ENCODE measurements around the gene KRT7.
"Not testable (repeated sequence)": the region's sequence is repeated elsewhere in the genome, so short reads cannot be mapped to it uniquely, and the experiment has no call there.

The KRT7 gene

DNA sequence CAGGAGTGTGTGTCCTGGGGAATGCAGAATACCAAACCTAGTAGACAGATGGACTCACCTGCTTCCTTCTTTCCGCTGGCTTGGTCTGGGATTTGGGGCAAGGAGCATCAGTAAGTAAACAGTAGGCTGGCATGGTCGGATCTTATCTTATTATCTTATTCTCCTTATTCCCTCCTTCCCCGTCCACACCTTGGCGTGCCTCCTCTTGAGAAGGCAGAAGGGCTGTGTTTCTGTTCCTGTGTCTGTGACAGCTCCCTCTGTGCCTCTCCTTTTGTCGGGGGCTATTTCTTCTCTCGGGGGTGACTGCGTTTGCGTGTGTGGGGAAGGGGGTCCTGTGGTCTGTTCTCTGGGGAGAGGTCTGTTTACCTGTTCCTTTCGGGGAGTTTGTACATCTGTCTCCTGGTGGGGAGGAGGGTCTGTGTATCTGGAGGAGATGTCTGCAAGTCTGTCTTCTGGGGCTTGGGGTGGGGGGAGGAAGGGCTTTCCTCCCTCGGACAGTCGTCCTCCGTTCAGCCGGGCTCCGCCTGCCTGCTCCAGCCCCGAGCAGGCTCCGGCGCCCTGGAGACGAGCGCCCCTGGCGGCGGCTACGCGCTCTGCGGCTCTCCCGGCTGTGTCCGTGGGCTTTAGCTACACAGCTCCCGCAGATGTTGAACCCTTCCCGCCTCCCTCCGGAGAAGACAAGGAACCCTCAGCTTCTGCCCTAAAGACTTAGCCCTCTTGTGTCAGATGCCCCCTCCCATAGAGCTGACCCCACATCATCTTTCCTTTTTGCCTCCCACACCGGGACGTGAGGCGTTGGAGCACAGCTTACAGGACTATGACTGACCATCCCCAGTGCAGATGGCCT is 45.8 kb downstream of the KRT7 start:
- DNase-seq (ENCODE audit: low read depth, low spot score): peak; percentile 94

DNA sequence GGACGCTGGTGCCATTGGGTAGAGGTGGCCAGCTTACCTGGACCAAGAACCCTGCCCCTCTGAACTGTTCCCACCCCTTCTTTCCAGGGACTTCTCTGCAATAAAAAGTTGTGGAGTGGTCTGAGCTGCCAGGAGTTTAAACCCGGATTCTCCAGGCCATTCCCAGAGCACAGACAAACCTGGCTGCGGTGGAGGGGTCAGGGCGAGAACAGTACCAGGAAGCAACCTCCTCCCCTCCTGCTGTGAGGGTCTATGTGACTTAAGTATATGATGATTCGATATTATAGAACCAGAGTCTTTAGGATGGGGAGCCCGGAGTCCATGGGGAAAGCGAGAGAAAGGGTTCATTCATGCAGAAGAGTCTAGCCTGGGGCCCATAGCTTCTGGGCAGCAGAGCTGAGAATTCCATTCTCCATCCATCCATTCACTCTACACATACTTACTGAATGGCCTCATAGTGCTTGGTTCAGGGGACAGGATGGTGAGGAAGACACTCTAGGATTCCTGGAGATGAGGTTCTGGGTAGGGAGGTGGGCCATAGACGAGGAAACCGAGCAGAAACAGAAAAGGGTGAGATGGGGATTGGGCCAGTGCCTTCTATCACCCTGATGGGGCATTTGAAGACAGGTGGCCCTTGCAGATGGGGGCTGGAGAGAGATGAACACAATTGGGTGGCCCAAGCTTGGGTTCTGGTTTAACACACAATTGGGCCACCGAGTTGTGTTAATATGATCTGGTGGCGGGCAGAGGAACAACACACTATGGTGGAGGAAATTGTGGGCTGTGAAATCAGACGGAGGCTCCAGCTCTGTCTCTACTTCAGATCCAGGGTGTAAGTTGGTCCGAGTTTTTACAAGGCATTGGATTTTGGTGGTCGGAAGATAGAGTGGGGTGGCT is 46.6 kb downstream of the KRT7 start:
- peak; percentile 84 for DNase-seq (ENCODE audit: low read depth, low spot score)

DNA sequence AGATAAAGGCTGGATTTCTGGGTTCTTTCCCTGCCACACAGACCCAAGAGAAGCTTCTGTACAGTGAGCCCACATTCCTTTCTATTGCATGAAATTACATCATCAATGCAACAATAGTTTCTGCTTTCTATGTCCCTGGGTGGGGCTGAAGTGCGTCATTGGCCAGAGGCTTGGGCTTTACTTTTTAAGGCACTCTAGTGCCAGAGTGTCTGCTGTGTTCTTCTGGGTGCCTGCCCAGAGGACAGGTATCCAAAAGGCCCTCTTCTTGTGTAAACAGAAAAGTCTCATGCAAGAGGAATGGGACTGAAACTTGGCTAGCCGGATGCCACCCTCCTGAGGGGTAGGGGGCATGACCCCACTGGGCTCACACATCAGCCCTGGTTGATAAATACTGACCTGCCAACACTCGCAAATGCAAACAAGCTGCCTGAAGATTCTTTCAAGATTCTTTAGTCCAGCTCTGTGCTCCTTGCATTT is 47.3 kb downstream of the KRT7 start:
- peak; percentile 94 for DNase-seq (ENCODE audit: low read depth, low spot score)

DNA sequence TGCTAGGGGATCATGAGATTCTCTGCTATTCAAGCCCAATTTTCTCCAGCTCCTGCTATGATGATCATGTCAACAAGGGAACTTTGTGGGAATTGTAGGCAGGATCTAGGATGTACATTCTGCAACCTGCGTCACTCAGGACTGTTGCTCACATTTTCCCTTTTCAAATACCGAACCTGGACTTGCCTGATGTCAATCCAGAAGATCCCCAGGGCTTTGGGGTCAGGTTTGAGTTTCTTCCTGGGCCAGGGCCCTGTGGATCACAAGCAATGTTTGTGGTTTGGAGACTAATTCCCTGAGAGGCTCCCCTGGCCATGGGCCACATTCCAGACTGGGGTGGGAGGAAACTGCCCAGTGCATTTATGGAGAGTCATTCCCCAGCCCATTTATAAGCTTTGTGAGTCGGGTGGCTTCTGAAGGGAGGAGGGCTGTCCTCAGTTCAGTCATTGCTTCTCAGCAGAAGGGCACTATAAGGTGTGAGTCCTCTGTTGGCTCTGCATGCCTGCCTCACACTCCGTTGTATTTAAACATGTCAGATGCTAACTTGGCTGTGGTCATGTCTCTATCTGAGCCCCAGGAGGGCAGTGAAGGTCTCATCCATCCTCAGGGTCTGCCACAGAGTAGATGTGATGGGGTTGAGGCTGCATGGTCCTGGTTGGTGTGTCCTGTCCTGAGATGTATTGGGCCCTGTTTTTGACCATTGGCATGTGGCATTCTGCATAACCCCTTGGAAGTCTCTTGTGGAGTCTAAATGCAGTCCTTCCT is 47.9 kb downstream of the KRT7 start:
- DNase-seq (ENCODE audit: low read depth, low spot score): peak; percentile 98

DNA sequence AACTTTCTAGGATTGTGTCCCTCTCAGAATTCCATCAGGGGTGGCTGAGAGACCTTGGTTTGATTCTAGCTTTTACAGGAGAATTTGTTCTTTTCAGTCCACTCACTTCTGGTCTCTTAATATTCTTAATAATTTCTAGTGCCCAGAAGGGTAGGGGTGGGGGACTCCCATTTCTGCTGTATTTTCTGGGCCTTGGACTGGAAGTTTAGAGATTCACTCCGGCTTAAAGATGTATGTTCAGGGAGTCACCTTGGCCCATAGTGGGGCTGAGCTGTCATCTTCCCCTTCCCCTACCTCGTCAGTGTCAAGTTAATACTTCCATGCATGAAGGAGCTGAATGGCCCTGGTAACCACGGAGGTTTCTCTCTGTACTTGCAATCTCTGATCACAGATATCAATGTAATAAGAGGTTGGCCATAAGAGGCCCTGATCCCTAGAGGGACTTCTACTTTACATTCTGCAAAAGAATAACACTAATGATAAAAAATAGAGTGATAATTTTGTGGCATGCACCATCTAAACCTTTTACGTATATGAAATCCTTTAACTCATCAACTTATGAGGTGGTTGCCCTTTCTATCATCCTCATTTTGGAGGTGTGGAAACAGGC is 51.6 kb downstream of the KRT7 start:
- no peak for DNase-seq (ENCODE audit: low read depth, low spot score)

DNA sequence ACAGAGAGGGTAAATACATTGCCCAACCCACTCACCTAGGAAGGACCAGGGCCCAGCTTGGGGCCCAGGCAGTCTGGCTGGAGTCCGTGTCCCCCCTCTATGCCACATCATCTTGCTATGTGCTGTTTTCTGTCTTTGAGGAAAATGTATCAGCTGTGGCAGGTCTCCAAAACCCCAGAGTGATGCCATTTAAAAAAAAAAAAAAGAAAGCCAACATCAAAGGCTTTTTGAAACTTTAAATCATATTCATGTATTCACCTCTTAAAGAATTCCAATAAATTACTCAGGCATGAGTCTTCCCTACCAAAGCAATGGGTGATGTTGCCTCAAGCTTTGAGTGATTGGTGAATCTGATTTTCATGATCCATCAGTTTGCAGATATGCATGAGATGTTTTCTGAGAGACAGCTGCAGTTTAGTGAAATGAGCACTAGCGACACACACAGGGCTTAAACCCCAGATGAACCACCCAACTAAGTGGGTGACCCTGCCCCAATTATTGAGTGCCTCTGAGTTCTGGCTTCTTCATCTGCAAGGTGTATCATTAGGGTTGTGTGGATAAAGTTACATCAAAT is 52.2 kb downstream of the KRT7 start:
- peak; percentile 62 for DNase-seq (ENCODE audit: low read depth, low spot score)

DNA sequence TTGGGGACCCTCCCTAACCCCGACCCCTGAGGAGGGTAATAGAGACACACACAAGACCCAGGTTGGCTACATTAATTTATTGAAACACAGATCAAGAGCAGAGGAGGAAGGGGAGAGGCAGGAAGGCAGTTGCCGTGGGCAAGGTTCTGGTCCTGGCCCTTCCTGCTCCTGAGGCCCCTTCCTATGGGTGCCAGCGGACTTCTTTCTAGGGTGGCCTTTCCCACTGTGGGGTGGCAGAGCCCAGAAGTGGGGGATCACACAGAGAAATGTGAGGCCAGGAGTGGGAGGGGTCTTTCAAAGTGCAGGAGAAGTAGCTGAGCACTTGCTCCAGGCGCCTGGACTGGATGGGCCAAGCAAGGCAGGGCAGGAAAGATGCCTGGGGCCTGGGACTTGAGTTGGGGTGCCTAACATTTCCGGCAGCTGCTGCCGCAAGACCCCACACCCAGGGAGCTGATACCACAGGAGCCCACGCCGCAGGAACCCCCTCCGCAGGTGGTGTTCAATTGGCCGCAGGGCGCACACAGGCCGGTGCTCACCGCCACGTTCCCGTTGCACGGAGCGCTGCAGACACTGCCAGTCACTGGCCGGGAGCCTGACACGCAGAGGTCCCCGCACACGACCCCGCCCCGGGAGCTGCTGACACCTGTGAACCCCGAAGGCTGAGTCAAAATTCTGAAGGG is 52.9 kb downstream of the KRT7 start:
- DNase-seq (ENCODE audit: low read depth, low spot score): no peak

DNA sequence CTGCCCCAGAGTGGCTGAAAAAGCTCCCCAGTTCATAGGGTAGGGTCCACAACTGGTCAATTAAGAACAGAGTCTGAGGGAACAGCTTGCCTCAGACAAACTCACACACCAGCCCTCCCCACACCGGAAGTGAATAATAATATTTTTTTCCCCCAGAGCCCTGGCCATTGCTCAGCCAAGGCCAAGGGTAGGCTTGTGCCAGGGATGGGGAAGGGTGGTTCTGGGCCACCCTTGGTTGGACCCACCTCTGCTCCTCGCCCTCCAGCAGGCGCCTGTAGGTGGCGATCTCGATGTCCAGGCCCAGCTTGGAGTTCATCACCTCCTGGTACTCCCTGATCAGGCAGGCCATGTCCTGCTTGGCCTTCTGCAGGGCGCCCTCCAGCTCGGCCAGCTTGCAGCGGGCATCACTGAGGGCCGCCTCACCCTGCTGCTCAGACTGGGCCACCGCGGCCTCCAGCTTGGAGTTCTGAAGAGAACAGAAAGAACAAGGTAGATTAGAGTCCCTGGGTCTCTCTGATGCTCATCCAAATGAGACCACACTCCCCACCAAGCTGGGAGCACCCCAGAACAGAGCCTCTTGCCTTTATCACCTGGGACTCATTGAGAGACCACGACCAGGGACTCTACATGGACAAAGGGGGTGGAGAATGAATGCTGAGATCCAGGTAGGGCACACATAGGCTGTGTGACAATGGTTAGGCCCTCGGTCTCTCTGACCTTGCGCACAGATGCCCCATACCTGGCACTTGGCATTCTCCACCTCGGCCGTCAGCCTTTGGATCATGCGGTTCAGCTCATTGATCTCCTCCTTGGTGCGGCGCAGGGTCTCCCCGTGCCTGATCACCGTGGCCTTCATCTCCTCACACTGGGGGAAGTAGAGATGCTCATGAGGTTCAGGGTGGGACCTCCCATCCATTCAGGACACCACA is 54.1 kb downstream of the KRT7 start:
- DNase-seq (ENCODE audit: low read depth, low spot score): not testable (repeated sequence)

DNA sequence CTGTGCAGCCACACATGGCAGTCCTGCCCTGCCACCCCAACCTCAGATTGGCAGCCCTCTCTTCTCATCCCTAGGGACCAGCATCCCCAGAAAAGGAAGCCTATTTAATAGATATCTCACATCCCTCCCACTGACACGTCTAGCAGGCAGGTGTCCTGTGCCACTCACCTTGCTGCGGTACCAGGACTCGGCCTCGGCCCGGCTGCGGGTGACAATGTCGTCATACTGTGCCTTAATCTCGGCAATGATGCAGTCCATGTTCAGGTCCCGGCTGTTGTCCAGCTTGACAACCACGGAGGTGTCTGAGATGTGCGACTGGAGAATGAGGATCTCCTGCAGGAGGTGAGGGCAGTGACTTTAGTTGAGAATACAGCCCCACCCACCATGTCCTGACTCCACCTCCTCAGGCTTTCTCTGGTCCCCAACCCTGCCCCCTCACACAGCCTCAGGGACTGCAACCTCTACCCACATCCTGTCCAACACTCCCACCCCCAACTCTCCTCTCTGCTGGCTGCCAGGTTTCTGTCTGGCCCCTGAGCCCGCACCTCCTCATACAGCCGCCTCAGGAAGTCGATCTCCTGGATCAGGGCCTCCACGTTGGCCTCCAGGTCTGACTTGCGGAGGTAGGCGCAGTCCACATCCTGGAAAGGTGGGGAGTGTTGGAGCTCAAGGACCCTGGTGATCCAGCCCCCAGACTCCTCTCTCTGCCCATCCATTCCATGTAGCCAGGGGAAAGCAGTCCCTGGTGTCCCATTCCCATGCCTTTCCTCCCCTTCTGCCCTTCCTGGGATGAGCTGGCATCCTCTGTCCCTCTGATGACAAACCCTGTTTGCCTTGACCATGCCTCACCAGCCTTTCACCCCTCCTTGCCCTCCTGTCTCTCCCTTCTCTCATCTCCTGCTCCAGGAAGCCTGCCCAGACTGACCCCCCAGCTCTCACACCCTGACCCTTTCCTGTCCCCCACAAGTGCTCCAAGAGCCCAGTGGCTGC is 55.1 kb downstream of the KRT7 start:
- DNase-seq (ENCODE audit: low read depth, low spot score): not testable (repeated sequence)

DNA sequence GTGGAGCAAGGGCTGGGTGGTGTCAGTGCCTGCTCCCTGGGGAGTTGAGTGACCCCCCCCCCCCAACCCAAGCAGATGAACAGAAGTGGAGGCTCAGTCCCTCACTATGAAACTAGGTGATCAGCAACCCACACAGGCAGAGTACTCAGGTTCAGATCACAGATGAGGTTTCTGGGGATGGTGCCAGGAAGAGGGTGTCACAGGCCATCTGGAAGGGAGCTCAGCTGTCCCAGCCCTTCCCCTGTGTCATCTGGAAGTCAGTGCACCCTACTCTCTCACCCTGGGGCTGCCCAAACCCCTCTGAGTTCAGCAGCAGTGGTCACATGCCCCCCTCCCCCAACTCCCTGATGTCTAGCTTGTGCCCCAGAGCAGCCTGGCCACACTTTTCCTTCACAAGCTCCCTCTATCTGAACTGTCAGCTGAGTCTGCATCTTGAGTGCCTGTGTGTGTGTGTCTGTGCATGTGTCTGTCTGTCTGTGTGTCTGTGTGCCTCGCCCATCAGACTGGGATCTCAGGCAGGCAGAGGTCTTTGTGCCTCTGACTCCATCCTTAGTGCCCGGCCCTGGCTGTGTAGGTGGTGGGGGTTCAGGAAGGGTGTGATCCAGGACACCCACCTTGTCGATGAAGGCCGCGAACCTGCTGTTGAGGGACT is 57.6 kb downstream of the KRT7 start:
- DNase-seq (ENCODE audit: low read depth, low spot score): not testable (repeated sequence)

DNA sequence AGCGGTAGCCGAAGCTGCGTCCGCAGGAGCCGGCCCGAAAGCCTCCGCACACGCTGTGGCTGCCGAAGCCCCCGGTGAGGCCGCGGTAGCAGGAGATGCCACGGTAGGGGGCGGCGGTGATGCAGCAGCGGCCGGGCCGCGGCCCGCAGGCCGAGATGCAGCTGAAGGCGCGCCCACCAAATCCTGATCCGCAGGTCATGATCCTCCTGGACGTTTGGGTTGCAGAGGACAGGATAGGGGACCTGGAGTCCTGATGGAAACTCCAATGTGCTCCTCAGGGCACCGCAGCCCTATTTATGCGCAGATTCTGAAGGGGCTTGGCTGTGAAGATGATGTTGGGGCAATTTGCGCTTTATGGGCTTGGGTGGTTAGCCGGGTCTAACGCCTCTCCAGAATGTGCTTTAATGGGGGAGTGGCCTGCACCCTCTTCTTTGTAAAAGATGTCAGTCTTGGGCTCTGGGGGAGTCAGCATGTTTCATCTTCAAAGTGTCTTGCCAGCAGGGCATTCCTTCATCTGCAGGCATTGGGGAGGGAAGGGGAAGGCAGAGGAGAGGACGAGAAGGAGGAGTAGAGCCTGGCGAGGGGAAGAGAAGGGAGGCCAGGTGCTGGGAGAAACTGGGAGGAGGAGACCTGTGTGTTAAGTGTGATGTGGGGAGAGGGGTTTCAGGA is 58.4 kb downstream of the KRT7 start, which contains the start of gene KRT81:
TSS of gene KRT81 (minus strand) at position 268 of the 669 bp plus-strand sequence. CDS start at position 199, 69 bp downstream.
- no peak for DNase-seq (ENCODE audit: low read depth, low spot score)

DNA sequence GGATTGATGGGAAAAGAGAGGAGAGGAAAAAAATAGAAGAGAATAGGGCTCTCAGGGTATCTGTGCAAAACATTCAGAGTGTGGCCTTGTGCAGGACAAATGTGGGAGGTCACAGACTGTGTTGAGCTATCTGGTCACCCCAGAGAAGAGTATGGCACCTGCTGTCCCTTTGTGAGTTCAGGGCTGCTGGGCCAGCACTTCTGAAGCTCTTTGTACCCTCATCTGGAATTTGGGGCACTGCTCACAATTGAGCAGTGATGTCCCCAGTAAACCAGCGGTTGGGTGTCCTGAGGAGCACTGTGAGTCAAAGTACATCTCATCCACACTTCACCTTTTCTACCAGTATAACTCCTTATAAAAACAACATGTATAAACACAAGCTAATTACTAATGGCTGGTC is 60.9 kb downstream of the KRT7 start:
- DNase-seq (ENCODE audit: low read depth, low spot score): no peak

DNA sequence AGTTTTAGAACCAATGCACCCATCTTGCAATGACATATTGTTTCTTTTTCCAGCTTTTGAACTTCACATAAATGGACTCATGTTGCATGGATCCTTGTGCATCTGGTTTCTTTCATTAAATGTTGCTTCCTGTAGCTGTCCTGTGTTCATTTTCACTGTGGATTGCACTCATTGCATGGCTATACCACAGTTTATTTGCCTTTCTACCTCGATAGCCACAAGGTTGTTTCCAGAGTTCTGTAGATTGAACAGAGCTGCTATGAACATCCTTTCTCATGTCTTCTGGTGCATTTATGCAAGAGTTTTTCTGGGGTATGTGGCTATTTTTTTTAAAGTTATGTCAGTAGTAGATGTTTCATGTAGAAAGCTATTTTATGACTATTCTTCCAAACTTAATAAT is 61.8 kb downstream of the KRT7 start:
- DNase-seq (ENCODE audit: low read depth, low spot score): no peak

DNA sequence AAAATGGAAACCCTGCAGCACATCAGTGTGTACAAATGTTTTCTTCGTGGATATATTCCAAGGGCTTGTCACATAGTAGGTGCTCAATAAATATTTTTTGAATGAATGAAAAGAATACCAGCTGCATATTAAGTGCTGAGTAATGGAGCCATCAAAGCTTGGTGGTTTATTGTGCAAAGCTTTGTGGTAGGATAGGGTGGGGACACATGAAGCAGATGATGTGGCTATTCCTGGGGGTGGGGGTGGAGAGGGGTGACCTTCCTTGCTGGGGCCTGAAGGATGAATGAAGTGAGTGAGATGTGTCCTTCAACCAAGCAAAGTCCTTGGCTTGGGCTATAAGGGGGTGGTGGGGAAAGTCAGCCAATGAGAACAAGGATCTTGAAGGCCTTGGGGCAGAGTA is 62.6 kb downstream of the KRT7 start:
- no peak for DNase-seq (ENCODE audit: low read depth, low spot score)

DNA sequence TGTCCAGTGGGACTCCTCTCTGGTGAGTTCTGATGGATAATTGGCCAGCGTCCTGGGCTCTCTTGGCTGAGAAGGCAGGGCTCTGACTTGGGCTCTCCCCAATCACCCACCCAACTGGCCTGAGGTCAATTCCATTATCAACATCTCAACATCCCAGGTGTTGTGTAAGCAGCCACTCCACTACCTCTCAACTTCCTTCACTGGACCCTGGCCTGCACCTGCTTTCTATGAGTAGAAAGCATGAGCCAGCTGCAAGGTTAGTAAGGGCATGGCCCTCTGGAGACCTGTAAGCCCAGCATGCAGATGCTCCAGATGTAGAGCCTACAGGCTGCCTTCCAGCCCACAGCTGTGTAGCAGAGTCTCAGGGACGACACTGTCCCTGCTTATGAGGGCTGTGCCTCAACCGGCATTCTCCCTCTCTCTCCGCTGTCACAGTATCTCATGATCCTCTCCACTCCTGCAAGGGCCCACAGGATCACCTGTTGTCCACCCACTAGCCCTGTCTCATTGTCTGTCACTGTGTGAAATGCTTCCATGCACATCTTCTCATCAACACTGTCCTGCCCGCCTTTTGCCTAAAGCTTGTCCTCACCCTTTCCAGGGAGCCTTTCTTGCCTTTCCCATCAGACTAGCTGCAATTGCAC is 63.7 kb downstream of the KRT7 start:
- no peak for DNase-seq (ENCODE audit: low read depth, low spot score)
